Measurements from ENCODE around the gene RNASE7. TPM values are rescaled to one million over a fixed set of nuclear protein-coding genes. Genes with fewer than 3 reads are reported as not detected.

Gene RNASE7
- total and polyA plus RNA-seq, 4 donors, result 0.13 to 0.18 TPM; not detected in 2

GRCh38 chr14:21075719-21076437 lies 33.7 kb downstream of the RNASE7 start:
- ATAC-seq (ENCODE audit: insufficient read depth, low FRiP score) (no peak), DNase-seq (no peak)
- no peak overlapping the region for H3K9ac ChIP-seq (ENCODE audit: insufficient read depth in 1 of 2, low read length in 2 of 2)
- no peak for TF ChIP-seq CTCF (IDR thresholded peaks at IDR 0.05; ENCODE audit: control extremely low read depth, extremely low read depth)
- peaks cover 24 to 69% (median 50%) of the 10 kb centered on the region in 4 donors for H3K36me3 ChIP-seq (ENCODE audit: control insufficient read depth in 4 of 4, insufficient read depth in 4 of 4, low read length in 4 of 4)
- peaks cover 0 to 17% (median 0%) of the 10 kb centered on the region in 5 donors for H3K4me1 ChIP-seq (ENCODE audit: control insufficient read depth in 5 of 5, insufficient read depth in 5 of 5, low read length in 5 of 5)
- no peak overlapping the region for H3K4me3 ChIP-seq
- H3K27ac ChIP-seq (ENCODE audit: low read depth in 1 of 2, low read length in 1 of 2), result no peak overlapping the region
- no peaks in the 10 kb centered on the region for H3K27me3 ChIP-seq (ENCODE audit: control insufficient read depth in 3 of 3, insufficient read depth in 3 of 3, low read length in 2 of 3)
- no peaks in the 10 kb centered on the region for H3K9me3 ChIP-seq (ENCODE audit: control insufficient read depth in 4 of 4, insufficient read depth in 3 of 4, low read length in 3 of 4)
- WGBS, 2 donors, result 89 to 90% methylated on average over 9 of the region's 9 CpGs

DNA sequence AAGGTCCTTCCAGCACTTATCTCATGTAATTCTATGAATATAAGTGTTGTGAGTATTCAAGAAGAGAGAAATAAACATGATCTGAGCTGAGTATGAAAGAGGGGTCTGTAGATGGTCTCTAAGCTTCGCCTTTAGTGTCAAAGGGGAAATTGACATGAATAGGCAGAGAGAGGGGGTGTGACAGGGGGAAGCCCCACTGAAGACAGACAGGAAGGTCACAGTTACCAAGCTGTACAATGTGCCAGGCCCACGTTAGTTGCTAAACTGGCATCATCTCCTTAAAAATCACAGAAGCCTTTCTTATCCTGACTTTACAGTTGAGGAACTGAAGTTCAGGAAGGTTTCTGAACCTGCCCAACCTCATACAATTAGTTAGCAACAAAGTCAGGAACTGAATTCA lies 35.5 kb downstream of the RNASE7 start:
- Histone ChIP-seq H3K9me3 (ENCODE audit: control insufficient read depth in 4 of 4, insufficient read depth in 3 of 4, low read length in 3 of 4) (no peaks in the 10 kb centered on the region), H3K27me3 (ENCODE audit: control insufficient read depth in 3 of 3, insufficient read depth in 3 of 3, low read length in 2 of 3) (no peaks in the 10 kb centered on the region), H3K27ac (ENCODE audit: low read depth in 1 of 2, low read length in 1 of 2) (no peak overlapping the region), H3K9ac (ENCODE audit: insufficient read depth in 1 of 2, low read length in 2 of 2) (no peak overlapping the region), H3K4me3 (no peak overlapping the region), H3K36me3 (ENCODE audit: control insufficient read depth in 4 of 4, insufficient read depth in 4 of 4, low read length in 4 of 4) (peaks cover 27 to 86% (median 63%) of the 10 kb centered on the region in 4 donors), H3K4me1 (ENCODE audit: control insufficient read depth in 5 of 5, insufficient read depth in 5 of 5, low read length in 5 of 5) (peaks cover 0 to 6% (median 0%) of the 10 kb centered on the region in 5 donors)
- no peak for TF ChIP-seq CTCF (IDR thresholded peaks at IDR 0.05; ENCODE audit: control extremely low read depth, extremely low read depth)
- no peak for ATAC-seq (ENCODE audit: insufficient read depth, low FRiP score)
- DNase-seq, result no peak
- 62 to 67% methylated on average over 2 of the region's 2 CpGs for WGBS, 2 donors

DNA sequence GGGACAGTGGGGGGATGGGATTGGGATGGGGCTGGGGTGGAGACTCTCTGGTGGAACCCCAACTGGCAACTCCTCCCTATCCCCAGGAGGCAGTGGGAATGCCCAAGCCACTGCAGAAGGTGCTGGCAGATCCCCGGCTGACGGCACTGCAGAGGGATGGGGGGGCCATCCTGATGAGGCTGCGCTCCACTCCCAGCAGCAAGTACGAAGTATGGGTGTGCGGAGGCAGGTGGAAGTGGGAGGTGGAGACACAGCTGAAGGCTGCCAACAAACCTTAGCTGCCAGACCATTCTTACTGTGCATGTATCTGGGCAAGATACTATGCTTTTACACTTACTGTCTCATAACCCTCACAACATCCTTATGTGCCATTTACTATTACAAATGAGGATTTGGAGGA lies 36.1 kb downstream of the RNASE7 start:
- ATAC-seq (ENCODE audit: insufficient read depth, low FRiP score) (no peak), DNase-seq (no peak)
- Histone ChIP-seq H3K27ac (ENCODE audit: low read depth in 1 of 2, low read length in 1 of 2) (no peak overlapping the region), H3K4me1 (ENCODE audit: control insufficient read depth in 5 of 5, insufficient read depth in 5 of 5, low read length in 5 of 5) (no peaks in the 10 kb centered on the region), H3K9ac (ENCODE audit: insufficient read depth in 1 of 2, low read length in 2 of 2) (no peak overlapping the region), H3K4me3 (no peak overlapping the region), H3K9me3 (ENCODE audit: control insufficient read depth in 4 of 4, insufficient read depth in 3 of 4, low read length in 3 of 4) (no peaks in the 10 kb centered on the region), H3K27me3 (ENCODE audit: control insufficient read depth in 3 of 3, insufficient read depth in 3 of 3, low read length in 2 of 3) (no peaks in the 10 kb centered on the region), H3K36me3 (ENCODE audit: control insufficient read depth in 4 of 4, insufficient read depth in 4 of 4, low read length in 4 of 4) (peaks cover 27 to 85% (median 64%) of the 10 kb centered on the region in 4 donors)
- no peak for TF ChIP-seq CTCF (IDR thresholded peaks at IDR 0.05; ENCODE audit: control extremely low read depth, extremely low read depth)
- 91 to 96% methylated on average over 5 of the region's 5 CpGs for WGBS, 2 donors
